Measurements from ENCODE around the gene IER3IP1. TPM values are rescaled to one million over a fixed set of nuclear protein-coding genes. Genes with fewer than 3 reads are reported as not detected.

IER3IP1 gene
- total RNA-seq, 2 donors from 2014 or later: 8.6 to 9.7 TPM

DNA sequence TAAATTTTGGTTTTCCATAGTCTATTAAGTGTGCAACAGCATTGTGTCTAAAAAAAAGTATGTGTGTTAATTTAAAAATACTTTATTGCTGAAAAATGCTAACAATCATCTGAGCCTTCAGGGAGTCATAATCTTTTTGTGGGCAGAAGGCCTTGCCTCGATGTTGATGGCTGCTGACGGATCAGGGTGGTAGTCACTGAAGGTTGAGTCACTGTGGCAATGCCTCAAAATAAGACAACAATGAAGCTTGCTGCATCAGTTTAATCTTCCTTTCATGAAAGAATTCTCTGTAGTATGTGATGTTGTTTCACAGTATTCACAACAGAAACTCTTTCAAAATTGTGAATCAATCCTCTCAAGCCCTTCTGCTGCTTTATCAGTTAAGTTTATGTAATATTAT lies 57.2 kb downstream of the IER3IP1 start:
- peak in 1 of 2 donors; percentile 14 for ATAC-seq
- Mint-ChIP-seq H3K27ac (no peak overlapping the region), H3K9me3 (no peaks in the 10 kb centered on the region), H3K36me3 (peaks cover 22 to 50% of the 10 kb centered on the region in 2 donors)
- DNase-seq (ENCODE audit: low spot score in 2 of 2): no peak

DNA sequence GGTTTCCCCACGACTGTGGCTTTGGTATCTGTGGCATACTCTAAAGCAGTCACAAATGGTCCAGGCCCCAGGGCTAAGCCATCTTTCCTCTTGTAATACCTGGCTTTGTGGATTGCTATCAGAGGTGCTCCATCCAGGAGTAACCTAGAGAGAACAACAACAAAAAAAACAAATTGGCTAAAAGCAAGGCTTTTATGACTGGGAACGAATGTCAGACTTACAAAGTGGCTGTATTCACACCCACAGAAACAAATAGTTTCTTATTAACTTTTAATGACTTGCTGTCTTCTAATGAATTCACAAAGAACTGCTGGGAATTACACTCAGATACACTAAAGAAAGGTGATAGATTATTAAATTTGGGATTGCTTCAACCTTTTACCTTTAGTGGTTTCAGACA lies 61.0 kb downstream of the IER3IP1 start:
- Mint-ChIP-seq H3K27ac (peak overlapping the region in 1 of 2 donors; percentile 44), H3K9me3 (no peaks in the 10 kb centered on the region), H3K36me3 (peaks cover 10 to 31% of the 10 kb centered on the region in 2 donors)
- ATAC-seq (no peak), DNase-seq (ENCODE audit: low spot score in 2 of 2) (no peak)

DNA sequence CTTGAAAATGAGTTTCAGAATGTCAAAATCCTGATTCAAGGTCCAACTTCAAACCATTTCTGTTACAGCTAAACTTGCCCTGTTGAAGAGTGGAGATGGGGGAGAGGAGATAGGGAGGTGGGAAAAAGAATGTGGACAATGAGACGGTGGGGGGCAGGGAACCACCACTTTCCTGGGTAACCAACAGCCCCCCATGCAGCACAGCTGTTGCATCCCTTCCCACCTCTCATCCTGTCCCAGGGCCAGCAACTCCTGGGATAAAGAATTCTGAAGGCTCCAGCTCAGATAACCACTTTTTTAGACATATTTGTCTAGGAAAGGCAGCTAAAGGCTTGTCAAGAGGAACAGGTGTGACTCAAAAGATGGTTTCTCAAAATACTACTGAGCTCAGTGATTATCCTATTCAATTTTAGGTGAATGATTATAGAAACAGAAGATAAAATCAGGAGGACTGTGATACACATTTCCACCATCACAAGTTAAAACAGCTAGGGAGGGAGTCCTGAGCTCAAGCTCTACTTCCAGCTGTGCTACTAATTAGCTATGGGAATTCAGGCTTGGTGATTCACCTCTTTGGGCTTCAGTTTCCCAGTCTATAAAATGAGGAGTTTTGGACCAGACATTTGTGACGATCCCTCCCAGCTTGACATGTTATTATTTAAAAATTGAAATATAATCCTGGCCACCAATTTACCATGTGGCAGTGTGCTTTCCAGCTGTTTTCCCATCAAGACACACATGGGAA lies 62.2 kb downstream of the IER3IP1 start:
- Mint-ChIP-seq H3K9me3 (no peaks in the 10 kb centered on the region), H3K27ac (no peak overlapping the region), H3K36me3 (peaks cover 5 to 19% of the 10 kb centered on the region in 2 donors)
- ATAC-seq (no peak), DNase-seq (ENCODE audit: low spot score in 2 of 2) (no peak)

DNA sequence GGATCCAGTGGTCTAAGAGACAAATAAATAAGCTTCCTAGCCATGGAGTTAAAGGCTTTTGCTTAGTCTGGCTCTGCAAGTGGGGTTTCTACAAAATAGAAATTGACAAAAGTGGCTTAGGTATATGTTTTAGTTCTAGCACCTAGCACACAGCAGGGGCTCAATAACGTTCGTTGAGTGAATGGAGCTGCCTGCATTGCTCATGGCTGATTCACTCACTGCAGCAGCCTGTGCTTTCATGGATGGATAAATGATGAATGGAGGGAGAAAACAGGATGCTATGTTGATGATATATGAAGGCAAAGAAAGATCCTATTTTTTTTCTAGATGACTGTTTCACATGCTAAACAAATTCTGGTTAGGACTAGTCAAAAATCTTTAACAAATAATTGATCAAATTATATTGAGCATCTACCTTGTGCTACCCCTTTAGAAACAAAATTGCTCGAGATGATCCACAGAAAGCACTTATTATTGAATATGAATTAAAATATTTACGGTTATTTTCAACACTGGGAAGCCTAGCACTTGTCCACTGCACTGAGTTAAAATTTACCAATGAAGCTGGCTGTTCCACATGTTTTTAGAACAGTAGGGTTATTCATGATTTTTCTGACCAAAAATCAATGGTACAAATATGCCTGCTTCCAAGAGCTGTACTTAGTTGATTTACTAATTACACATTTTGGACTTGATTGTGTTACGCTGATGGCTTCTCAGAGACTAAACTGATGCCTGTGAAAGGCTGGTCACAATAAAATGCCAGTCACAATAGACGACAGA lies 65.5 kb downstream of the IER3IP1 start:
- H3K27ac Mint-ChIP-seq: no peak overlapping the region
- H3K9me3 Mint-ChIP-seq: no peaks in the 10 kb centered on the region
- peaks cover 0 to 8% of the 10 kb centered on the region in 2 donors for H3K36me3 Mint-ChIP-seq
- no peak for ATAC-seq
- no peak for DNase-seq (ENCODE audit: low spot score in 2 of 2)

DNA sequence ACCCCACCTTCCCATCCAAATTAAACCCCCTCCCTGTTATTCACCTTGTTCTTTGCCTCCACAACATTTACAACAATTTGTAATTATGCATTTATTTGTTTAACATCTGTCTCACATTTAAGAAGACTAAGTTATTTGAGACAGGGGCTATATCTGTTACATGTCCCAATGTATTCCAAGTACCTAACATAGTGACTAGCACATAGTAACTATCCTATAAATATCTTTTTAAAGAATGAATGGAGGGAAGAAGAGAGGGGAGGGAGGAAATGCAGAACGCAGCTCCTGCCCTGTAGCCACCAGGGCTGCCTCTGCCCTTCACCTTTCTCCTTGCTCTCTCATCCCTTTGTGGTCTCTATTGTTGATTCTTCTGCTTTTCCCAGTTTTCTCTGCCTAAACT lies 66.4 kb downstream of the IER3IP1 start:
- DNase-seq (ENCODE audit: low spot score in 2 of 2) (no peak), ATAC-seq (no peak)
- Mint-ChIP-seq H3K36me3 (peaks cover 0 to 8% of the 10 kb centered on the region in 2 donors), H3K9me3 (no peaks in the 10 kb centered on the region), H3K27ac (peak overlapping the region in 1 of 2 donors; percentile 88)

DNA sequence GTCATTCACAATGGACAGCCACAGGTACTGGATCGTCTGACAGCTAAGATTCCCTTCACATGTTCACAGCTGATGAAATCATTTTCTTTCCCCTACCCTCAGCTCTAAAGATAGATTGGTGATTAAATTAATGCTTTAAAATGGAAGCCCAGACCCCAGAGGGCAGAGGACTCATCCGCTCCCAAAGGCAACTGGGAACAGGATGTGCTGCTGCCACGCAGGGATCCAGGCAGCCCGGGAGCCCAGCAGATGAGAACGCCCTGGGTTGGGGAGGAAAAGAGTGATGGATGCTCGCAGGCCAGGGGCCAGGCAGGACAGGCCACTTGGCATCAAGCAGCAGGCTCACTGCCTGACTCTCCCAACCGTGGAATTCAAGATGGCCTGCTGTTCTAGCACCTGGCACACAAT lies 67.2 kb downstream of the IER3IP1 start:
- Mint-ChIP-seq H3K27ac (no peak overlapping the region), H3K36me3 (peaks cover 0 to 8% of the 10 kb centered on the region in 2 donors), H3K9me3 (no peaks in the 10 kb centered on the region)
- ATAC-seq (no peak), DNase-seq (ENCODE audit: low spot score in 2 of 2) (no peak)

DNA sequence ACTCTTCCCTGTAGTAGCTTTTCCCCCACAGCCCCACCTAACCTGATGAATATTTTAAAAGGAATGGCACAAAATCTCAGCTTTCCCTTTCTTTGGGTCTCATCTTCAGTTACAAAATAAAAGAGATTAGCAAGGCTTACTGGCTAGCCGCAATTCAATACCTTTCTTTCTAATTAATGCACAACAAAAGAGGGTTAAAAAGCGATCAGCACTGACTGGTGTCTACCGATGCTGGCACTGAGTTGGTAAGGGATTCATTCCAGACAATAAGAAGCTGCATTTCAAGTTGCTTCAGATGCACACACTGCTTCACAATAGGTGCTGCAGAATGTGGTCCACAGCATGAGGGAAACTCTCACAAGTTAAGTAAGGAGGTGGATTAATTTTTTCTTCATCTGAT lies 67.8 kb downstream of the IER3IP1 start:
- H3K27ac Mint-ChIP-seq: no peak overlapping the region
- DNase-seq (ENCODE audit: low spot score in 2 of 2) (no peak), ATAC-seq (no peak)
- peaks cover 0 to 8% of the 10 kb centered on the region in 2 donors for H3K36me3 Mint-ChIP-seq
- no peaks in the 10 kb centered on the region for H3K9me3 Mint-ChIP-seq

Other genes with a start within 250 kb of the IER3IP1 start
- not detected for gene ELOA2, start 140.7 kb downstream of the IER3IP1 start, total RNA-seq
- gene HDHD2, start 25.9 kb downstream of the IER3IP1 start, total RNA-seq: 10 to 100 TPM; 34.2 to 43.6 TPM
- gene SKOR2, start 75.3 kb upstream of the IER3IP1 start, total RNA-seq: not detected

Data from activated naive CD4-positive, alpha-beta T cell treated with anti-CD3 and anti-CD28 coated beads, Interleukin-2, amount 50 U/mL, for 72 hours (primary cell).